Measurements from ENCODE around the gene PITPNC1.

The PITPNC1 gene

GRCh38 chr17:67613961-67614360, 236.9 kb downstream of the PITPNC1 start:
- H3K4me3 ChIP-seq (ENCODE audit: low read length), result no peak overlapping the region
- no peak for DNase-seq (ENCODE audit: low read depth)
- TF ChIP-seq CTCF (IDR thresholded peaks at IDR 0.05; ENCODE audit: insufficient read depth, low read depth, low read length, missing control alignments), result no peak

- TF ChIP-seq CTCF (IDR thresholded peaks at IDR 0.05; ENCODE audit: insufficient read depth, low read depth, low read length, missing control alignments), result no peak
- peak; percentile 20 for DNase-seq (ENCODE audit: low read depth)
- no peak overlapping the region for H3K4me3 ChIP-seq (ENCODE audit: low read length)
Observed at GRCh38 chr17:67615011-67615561, 238.0 kb downstream of the PITPNC1 start.

- H3K4me3 ChIP-seq (ENCODE audit: low read length), result no peak overlapping the region
- no peak for TF ChIP-seq CTCF (IDR thresholded peaks at IDR 0.05; ENCODE audit: insufficient read depth, low read depth, low read length, missing control alignments)
- no peak for DNase-seq (ENCODE audit: low read depth)
Observed at GRCh38 chr17:67615736-67616135, 238.7 kb downstream of the PITPNC1 start.

GRCh38 chr17:67617304-67617899, 240.3 kb downstream of the PITPNC1 start:
- no peak overlapping the region for H3K4me3 ChIP-seq (ENCODE audit: low read length)
- no peak for TF ChIP-seq CTCF (IDR thresholded peaks at IDR 0.05; ENCODE audit: insufficient read depth, low read depth, low read length, missing control alignments)
- DNase-seq (ENCODE audit: low read depth), result no peak

- DNase-seq (ENCODE audit: low read depth), result no peak
- TF ChIP-seq CTCF (IDR thresholded peaks at IDR 0.05; ENCODE audit: insufficient read depth, low read depth, low read length, missing control alignments), result no peak
- H3K4me3 ChIP-seq (ENCODE audit: low read length), result no peak overlapping the region
Observed at GRCh38 chr17:67619555-67619954, 242.5 kb downstream of the PITPNC1 start.

- H3K4me3 ChIP-seq (ENCODE audit: low read length), result no peak overlapping the region
- DNase-seq (ENCODE audit: low read depth), result no peak
- no peak for TF ChIP-seq CTCF (IDR thresholded peaks at IDR 0.05; ENCODE audit: insufficient read depth, low read depth, low read length, missing control alignments)
Observed at GRCh38 chr17:67620088-67620487, 243.0 kb downstream of the PITPNC1 start.

- no peak overlapping the region for H3K4me3 ChIP-seq (ENCODE audit: low read length)
- no peak for TF ChIP-seq CTCF (IDR thresholded peaks at IDR 0.05; ENCODE audit: insufficient read depth, low read depth, low read length, missing control alignments)
- no peak for DNase-seq (ENCODE audit: low read depth)
Observed at GRCh38 chr17:67620636-67621035, 243.6 kb downstream of the PITPNC1 start.
